Measurements from ENCODE around the gene GRIA4.
"Not testable (repeated sequence)": the region's sequence is repeated elsewhere in the genome, so short reads cannot be mapped to it uniquely, and the experiment has no call there.

The GRIA4 gene

DNA sequence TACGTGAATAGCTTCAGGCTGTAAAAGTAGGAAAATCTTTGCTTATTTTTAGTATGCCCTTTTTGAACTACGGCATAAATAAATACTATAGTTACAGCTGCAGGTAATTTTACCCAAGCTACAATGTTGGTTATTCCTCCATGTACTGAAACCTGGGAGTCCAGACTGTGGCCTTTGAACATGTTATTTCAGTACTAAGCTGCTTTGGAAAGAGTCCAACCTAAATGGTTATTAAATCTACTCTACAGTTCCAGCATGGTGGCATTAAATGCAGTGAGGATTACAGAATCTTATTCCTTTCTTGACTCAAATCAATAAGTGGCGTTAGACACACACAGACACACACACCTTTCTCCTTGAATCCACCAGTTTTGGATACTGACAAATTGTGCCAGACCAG, 247.1 kb downstream of the GRIA4 start:
- TF ChIP-seq POLR2AphosphoS5 (IDR thresholded peaks at IDR 0.05; ENCODE audit: low read depth, low read length), result no peak
- no peak for TF ChIP-seq POU2F2 (IDR thresholded peaks at IDR 0.05; ENCODE audit: low read depth, low read length)
- FAIRE-seq (no peak), DNase-seq (ENCODE audit: insufficient read length, low spot score) (no peak)

DNA sequence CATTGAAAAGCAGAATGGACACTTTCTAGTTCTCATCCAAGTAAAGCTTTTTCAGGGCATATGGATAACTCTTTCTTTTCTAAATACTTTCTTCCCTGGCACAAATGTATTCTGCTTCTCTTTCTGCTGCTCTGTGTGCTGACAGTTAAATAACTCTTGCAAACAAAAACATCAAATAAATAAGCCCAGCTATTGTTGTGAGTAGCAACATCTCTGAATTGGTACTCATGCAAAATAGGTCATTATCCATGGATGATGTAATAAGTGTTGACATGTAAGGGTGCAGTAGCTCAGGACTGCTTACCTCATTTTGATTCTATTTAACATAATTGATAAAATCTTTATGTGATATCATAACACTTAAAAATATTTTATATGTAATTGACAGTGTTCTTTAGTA, 247.9 kb downstream of the GRIA4 start:
- TF ChIP-seq POLR2AphosphoS5 (IDR thresholded peaks at IDR 0.05; ENCODE audit: low read depth, low read length) (no peak), TAF1 (IDR thresholded peaks at IDR 0.05; ENCODE audit: low read depth, low read length) (no peak)
- FAIRE-seq (no peak), DNase-seq (ENCODE audit: insufficient read length, low spot score) (no peak)

DNA sequence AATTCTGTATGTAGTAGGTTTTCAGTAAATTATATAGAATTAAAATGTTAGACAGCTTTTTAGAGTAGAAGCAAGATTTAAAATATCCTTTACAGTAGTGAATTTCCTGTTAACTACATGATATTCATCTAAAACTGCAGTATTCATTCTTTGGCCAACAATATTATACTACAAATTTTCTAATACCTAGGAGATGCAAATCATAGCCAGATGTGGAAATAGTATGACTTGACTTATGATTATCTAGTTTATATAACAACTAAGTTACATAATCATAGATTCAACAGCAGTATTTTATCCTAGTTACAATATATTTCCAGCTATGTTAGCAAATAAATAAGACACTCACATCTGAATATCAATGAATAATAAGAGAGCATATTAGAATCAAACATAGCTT, 249.0 kb downstream of the GRIA4 start:
- no peak for FAIRE-seq
- no peak for TF ChIP-seq POU2F2 (IDR thresholded peaks at IDR 0.05; ENCODE audit: low read depth, low read length)
- TF ChIP-seq POLR2AphosphoS5 (IDR thresholded peaks at IDR 0.05; ENCODE audit: low read depth, low read length), result no peak
- TF ChIP-seq PAX5 (IDR thresholded peaks at IDR 0.05; ENCODE audit: insufficient read depth, low read length, severe bottlenecking), result no peak
- no peak for TF ChIP-seq POLR2A (IDR thresholded peaks at IDR 0.05; ENCODE audit: low read depth, low read length)
- TF ChIP-seq TAF1 (IDR thresholded peaks at IDR 0.05; ENCODE audit: low read depth, low read length), result no peak
- TF ChIP-seq SPI1 (IDR thresholded peaks at IDR 0.05; ENCODE audit: low read depth, low read length), result no peak

GRCh38 chr11:105860105-105860504, 250.2 kb downstream of the GRIA4 start:
- TF ChIP-seq TAF1 (IDR thresholded peaks at IDR 0.05; ENCODE audit: low read depth, low read length), result no peak
- TF ChIP-seq POLR2A (IDR thresholded peaks at IDR 0.05; ENCODE audit: low read depth, low read length), result no peak
- no peak for TF ChIP-seq PAX5 (IDR thresholded peaks at IDR 0.05; ENCODE audit: insufficient read depth, low read length, severe bottlenecking)
- no peak for TF ChIP-seq SPI1 (IDR thresholded peaks at IDR 0.05; ENCODE audit: low read depth, low read length)
- TF ChIP-seq POLR2AphosphoS5 (IDR thresholded peaks at IDR 0.05; ENCODE audit: low read depth, low read length), result no peak
- TF ChIP-seq POU2F2 (IDR thresholded peaks at IDR 0.05; ENCODE audit: low read depth, low read length), result no peak
- DNase-seq (ENCODE audit: insufficient read length, low spot score) (no peak), FAIRE-seq (no peak)

More for the DNA sequence above, 249.0 kb downstream of the GRIA4 start:
- DNase-seq (ENCODE audit: insufficient read length, low spot score), result no peak

- DNase-seq (ENCODE audit: insufficient read length, low spot score) (no peak), FAIRE-seq (peak; percentile 20)
- TF ChIP-seq PAX5 (IDR thresholded peaks at IDR 0.05; ENCODE audit: insufficient read depth, low read length, severe bottlenecking), result no peak
- no peak for TF ChIP-seq TAF1 (IDR thresholded peaks at IDR 0.05; ENCODE audit: low read depth, low read length)
Observed at GRCh38 chr11:105861225-105861624, 251.4 kb downstream of the GRIA4 start.

DNA sequence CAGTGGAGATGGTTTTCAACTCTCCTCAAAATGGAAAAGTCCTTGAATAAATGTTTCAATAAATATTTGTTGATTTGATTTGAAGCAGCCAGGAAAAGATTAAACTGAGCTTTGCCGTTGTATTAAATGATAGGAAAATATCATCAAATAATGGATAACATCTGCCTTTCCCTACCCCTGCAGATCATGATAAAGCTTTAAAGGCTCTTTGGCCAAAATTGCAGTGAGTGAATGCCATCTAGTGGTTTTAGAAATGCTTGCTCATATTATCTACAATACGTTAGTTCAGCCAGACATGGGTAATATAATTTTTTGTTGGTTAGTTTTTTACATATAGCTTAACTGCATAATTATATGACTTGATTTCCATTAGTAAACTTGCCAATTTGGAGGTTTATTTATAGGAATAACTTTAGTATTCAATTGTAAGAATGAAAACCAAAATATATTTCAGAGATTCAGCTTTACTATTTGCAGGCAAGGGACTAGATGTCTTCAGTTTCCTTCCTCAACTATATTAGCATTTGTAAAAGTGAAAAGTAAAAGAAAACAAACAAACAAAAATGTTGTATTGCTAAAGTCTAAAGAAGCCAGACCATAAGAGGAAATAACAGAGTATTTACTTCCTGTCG, 253.0 kb downstream of the GRIA4 start:
- TF ChIP-seq POLR2A (IDR thresholded peaks at IDR 0.05; ENCODE audit: low read depth, low read length) (no peak), PAX5 (IDR thresholded peaks at IDR 0.05; ENCODE audit: insufficient read depth, low read length, severe bottlenecking) (no peak), POU2F2 (IDR thresholded peaks at IDR 0.05; ENCODE audit: low read depth, low read length) (no peak), POLR2AphosphoS5 (IDR thresholded peaks at IDR 0.05; ENCODE audit: low read depth, low read length) (no peak), SPI1 (IDR thresholded peaks at IDR 0.05; ENCODE audit: low read depth, low read length) (no peak), TAF1 (IDR thresholded peaks at IDR 0.05; ENCODE audit: low read depth, low read length) (no peak)
- DNase-seq (ENCODE audit: insufficient read length, low spot score), result no peak
- FAIRE-seq, result no peak

DNA sequence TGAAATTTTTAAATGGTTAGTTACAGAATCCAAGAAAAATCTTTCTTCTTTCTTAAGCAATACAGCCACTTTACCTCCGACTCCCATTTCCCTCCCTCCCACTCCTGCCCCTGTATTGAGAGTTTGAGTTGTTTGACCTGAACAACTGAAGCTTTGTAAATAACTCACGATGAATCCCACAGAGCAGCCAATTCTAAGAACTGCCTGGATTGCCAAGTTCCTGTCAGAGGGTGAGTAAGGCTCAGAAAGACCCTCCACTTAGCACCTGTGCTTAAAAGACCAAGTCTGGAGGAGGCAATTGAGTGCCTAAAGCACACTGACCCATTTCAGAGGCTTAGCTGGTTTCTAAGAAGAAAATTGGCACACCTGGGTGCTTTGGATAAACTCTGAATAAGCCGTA, 253.7 kb downstream of the GRIA4 start:
- DNase-seq (ENCODE audit: insufficient read length, low spot score) (no peak), FAIRE-seq (no peak)
- no peak for TF ChIP-seq POLR2A (IDR thresholded peaks at IDR 0.05; ENCODE audit: low read depth, low read length)

DNA sequence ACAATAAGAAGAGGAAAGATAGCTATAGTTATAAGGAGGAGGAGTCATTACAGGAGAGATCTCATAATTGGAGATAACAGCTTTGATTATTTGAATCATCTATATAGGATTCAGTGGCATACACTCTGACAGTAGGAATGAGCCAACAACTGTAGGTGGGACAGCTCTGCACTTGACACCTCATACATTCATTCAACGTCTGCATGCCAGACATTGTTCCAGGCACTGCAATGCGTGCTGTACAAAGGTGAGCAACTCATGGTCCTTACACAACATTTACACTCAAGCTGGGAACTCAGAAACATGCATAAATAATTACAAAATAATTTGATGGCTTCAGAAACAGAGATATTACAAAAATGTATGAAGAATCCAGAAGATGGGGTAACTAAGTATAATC, 257.9 kb downstream of the GRIA4 start:
- TF ChIP-seq POU2F2 (IDR thresholded peaks at IDR 0.05; ENCODE audit: low read depth, low read length) (no peak), TAF1 (IDR thresholded peaks at IDR 0.05; ENCODE audit: low read depth, low read length) (no peak), SPI1 (IDR thresholded peaks at IDR 0.05; ENCODE audit: low read depth, low read length) (no peak), PAX5 (IDR thresholded peaks at IDR 0.05; ENCODE audit: insufficient read depth, low read length, severe bottlenecking) (no peak), POLR2AphosphoS5 (IDR thresholded peaks at IDR 0.05; ENCODE audit: low read depth, low read length) (no peak)
- no peak for DNase-seq (ENCODE audit: insufficient read length, low spot score)
- no peak for FAIRE-seq

DNA sequence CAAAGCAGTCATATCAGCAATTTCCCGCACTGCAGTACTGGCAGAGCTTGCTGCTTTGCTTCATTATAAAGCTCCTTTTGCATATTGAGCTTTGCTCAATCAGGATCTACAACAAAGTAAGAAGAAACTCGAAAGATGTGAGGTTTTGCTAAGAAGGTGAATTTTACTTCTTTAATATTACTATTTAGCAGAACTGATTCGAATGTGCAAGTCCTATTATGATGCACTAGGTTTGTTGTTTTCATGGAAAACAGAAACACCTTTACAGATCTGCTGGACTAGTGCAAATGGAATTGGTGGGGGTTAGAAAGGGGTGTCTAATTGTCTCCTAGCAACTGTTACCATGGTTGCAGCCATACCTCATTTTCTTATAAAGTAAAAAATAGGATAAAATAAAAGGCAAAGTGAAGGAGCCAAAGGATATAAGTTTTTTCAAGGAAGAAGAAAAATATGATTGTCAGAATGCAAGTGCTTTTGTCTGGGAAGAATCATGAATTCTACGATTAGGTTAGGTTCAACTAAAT, 259.0 kb downstream of the GRIA4 start:
- no peak for FAIRE-seq
- TF ChIP-seq TAF1 (IDR thresholded peaks at IDR 0.05; ENCODE audit: low read depth, low read length) (no peak), PAX5 (IDR thresholded peaks at IDR 0.05; ENCODE audit: insufficient read depth, low read length, severe bottlenecking) (no peak), POLR2A (IDR thresholded peaks at IDR 0.05; ENCODE audit: low read depth, low read length) (no peak), POU2F2 (IDR thresholded peaks at IDR 0.05; ENCODE audit: low read depth, low read length) (no peak), SPI1 (IDR thresholded peaks at IDR 0.05; ENCODE audit: low read depth, low read length) (no peak), POLR2AphosphoS5 (IDR thresholded peaks at IDR 0.05; ENCODE audit: low read depth, low read length) (no peak)

GRCh38 chr11:105870516-105871113, 260.7 kb downstream of the GRIA4 start:
- FAIRE-seq (no peak), DNase-seq (ENCODE audit: insufficient read length, low spot score) (no peak)
- no peak for TF ChIP-seq PAX5 (IDR thresholded peaks at IDR 0.05; ENCODE audit: insufficient read depth, low read length, severe bottlenecking)
- TF ChIP-seq POU2F2 (IDR thresholded peaks at IDR 0.05; ENCODE audit: low read depth, low read length), result no peak
- no peak for TF ChIP-seq POLR2A (IDR thresholded peaks at IDR 0.05; ENCODE audit: low read depth, low read length)

More for the DNA sequence above, 259.0 kb downstream of the GRIA4 start:
- DNase-seq (ENCODE audit: insufficient read length, low spot score), result no peak

GRCh38 chr11:105878510-105878909, 268.6 kb downstream of the GRIA4 start:
- TF ChIP-seq POLR2AphosphoS5 (IDR thresholded peaks at IDR 0.05; ENCODE audit: low read depth, low read length) (no peak), POU2F2 (IDR thresholded peaks at IDR 0.05; ENCODE audit: low read depth, low read length) (no peak), TAF1 (IDR thresholded peaks at IDR 0.05; ENCODE audit: low read depth, low read length) (no peak), SPI1 (IDR thresholded peaks at IDR 0.05; ENCODE audit: low read depth, low read length) (no peak), POLR2A (IDR thresholded peaks at IDR 0.05; ENCODE audit: low read depth, low read length) (no peak)
- no peak for DNase-seq (ENCODE audit: insufficient read length, low spot score)
- FAIRE-seq, result no peak

GRCh38 chr11:105878927-105879326, 269.1 kb downstream of the GRIA4 start:
- not testable (repeated sequence) for FAIRE-seq; DNase-seq (ENCODE audit: insufficient read length, low spot score)
